Caki2 (cell line): ENCODE data around the gene SNAPC2. TPM values are rescaled to one million over a fixed set of nuclear protein-coding genes. Genes with fewer than 3 reads are reported as not detected.
A peak's percentile ranks its signal among the peaks of the same experiment; 100 is the strongest.
"Not testable (repeated sequence)": the region's sequence is repeated elsewhere in the genome, so short reads cannot be mapped to it uniquely, and the experiment has no call there.

ENCODE experiments used
- DNase-seq: peaks from one replicate; pipeline ENCODE4 v3.0.0-alpha.2; 2015; ENCODE audit warnings: low read depth
- in situ Hi-C: cut with HindIII; loops from 2 replicates; pipeline ENCODE4 v1.10.0; 2016; ENCODE audit warnings: low sequenced_read_pairs, low pct_unique_long_range_greater_than_20kb, mixed read lengths
- total RNA-seq: library from RNA; depleted of rRNA; stranded (reverse); fragments of >200 nt; shearing (Covaris generic); gene quantifications from 2 replicates; pipeline ENCODE4 v1.2.3, GENCODE V29; 2014; ENCODE audit warnings: low replicate concordance

The SNAPC2 gene
- total RNA-seq, 1 experiment from 2014 or later = 19.2 TPM

GRCh38 chr19:7917267-7918061 lies 2.7 kb upstream of the SNAPC2 start:
- no peak for DNase-seq
- in situ Hi-C loops = no loop called here

DNA sequence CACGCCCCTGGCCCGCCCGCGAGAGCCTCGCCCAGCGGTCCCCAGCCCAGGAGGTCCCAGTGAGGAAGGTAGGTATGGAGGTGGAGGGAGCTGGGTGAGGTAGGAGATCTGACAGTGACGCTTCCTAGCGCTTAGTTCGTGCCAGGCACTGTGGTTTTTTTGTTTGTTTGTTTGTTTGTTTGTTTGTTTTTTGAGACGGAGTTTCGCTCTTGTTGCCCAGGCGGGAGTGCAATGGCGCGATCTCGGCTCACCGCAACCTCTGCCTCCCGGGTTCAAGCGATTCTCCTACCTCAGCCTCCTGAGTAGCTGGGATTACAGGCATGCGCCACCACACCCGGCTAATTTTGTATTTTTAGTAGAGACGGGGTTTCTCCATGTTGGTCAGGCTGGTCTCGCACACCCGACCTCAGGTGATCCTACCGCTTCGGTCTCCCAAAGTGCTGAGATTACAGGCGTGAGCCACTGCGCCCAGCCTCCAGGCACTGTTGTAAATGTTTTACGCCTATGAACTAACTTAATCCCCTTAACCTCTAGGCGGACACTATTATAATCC lies 2.0 kb upstream of the SNAPC2 start:
- in situ Hi-C loops, DNase-seq: not testable (repeated sequence)

DNA sequence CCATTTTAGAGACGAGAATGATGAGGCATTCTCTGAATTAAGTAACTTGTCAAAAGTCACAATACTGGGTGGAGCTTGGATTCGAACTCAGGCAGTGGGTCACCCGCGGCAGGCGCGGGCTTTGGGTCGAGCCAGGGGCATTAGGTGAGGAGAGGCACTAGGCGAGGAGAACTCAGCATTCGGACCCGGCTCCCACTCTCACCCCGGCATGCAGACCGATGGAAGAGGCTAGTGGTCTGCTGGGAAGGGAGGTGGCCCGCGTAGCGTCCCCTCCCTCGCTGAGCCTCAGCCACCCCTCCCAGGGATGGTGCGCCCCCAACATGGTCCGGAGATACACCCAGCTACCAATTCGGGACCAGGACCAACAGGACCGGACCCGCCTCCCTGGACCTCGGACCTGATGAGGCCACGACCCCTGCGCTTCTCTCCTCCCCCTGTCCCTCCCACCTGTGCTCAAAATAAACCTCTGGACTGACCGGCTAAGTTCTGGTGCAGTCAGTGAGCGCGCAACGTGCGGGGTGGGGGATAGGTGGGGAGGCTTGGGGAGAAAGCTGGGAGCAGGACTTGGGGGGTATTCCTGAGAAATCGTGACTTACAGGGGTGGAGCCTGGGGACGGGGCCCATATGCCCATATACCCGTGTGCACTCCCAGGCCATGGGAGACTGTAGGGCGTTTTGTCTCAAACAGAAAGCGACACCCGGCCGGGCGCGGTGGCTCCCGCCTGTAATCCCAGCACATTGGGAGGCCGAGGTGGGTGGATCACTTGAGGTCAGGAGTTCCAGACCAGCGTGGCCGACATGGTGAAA lies 1.3 kb upstream of the SNAPC2 start:
- no peak for DNase-seq
- in situ Hi-C loops = no loop called here

DNA sequence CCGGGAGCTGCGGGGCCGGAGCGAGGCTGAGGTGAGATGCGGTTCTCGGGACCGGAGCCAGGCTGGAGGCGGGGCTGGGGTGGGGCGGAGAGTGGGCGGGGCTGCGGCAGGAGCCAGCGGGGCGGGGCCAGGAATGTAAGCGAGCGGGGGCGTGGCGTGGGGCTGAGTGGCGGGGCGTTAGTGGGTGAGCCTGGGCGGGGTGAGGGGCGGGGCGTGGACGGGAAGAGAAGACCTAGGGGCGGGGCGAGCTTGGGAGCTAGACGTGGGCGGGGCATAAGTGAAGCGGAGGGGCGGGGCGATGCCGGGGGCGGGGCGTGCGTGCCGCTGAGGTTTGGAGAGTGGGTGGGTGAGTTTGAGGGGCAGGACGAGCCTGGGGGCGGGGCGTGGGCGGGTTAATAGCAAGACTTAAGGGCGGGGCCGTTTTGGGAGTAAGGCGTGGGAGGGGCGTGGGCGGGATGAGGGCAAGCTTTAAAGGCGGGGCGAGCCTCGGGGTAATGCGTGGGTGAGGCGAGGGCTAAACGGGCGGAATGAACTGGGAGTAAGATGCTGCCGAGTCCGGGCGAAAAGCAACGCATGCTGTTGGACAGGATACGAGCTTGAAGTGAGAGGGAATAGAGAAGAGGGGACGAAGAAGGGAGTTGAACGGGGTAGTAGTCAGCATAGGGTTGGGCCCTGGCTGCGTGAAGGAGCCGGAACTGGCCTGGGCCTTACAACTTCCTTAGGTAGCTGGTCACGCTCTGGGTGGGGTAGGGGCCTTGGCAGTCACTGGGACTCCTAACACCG lies 572 bp downstream of the SNAPC2 start:
- in situ Hi-C loops = no loop called here
- DNase-seq = peak; percentile 62

GRCh38 chr19:7921302-7921966 lies 1.3 kb downstream of the SNAPC2 start:
- no peak for DNase-seq
- in situ Hi-C loops = no loop called here

DNA sequence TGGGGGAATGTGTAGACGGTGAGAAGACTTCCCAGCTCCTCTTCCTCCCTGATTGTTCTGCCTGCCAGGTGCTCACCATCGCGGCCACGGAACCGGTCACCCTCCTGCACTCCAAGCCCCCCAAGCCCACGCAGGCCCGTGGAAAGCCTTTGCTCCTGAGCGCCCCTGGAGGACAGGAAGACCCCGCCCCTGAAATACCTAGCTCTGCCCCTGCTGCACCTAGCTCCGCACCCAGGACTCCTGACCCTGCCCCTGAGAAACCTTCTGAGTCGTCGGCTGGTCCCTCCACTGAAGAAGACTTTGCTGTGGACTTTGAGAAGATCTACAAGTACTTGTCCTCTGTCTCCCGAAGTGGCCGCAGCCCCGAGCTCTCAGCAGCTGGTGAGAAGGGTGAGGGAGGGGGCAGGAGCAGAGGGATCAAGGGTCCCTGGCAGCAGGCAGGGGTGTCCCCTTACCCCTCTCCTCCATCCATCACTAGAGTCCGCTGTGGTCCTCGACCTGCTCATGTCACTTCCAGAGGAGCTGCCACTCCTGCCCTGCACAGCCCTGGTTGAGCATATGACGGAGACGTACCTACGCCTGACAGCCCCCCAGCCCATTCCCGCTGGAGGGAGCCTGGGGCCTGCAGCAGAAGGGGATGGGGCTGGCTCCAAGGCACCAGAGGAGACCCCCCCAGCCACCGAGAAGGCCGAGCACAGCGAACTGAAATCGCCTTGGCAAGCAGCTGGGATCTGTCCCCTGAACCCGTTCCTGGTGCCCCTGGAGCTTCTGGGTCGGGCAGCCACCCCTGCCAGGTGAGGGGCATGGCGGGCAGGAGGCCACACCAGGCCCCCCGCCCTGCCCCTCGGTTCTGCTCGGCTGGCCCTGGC lies 2.1 kb downstream of the SNAPC2 start:
- in situ Hi-C loops = no loop called here
- no peak for DNase-seq

GRCh38 chr19:7922836-7923195 lies 2.7 kb downstream of the SNAPC2 start:
- in situ Hi-C loops = no loop called here

GRCh38 chr19:7923295-7924191 lies 3.4 kb downstream of the SNAPC2 start:
- in situ Hi-C loops = no loop called here

More at GRCh38 chr19:7922836-7923195, 2.7 kb downstream of the SNAPC2 start:
- DNase-seq = no peak

DNA sequence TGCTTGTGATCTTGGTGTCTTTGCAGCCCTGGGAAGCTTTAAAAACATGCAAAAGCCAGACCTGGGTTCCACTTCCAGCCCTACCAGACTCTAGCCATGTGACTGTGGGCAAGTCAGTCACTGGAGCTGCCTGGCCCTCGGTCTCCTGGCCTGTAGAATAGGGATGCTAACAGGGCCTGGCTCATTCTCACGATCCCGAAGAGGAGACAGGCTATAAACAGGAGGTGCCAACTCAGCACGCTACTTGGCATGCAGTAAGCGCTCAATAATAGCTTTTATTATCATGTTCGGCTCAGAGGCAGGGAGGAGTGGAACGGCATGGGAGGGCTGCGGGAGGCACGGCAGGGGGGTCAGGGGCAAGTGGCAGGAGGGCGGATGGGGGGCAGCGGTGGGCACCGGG lies 4.1 kb downstream of the SNAPC2 start:
- in situ Hi-C loops = no loop called here
- DNase-seq = no peak

More at GRCh38 chr19:7923295-7924191, 3.4 kb downstream of the SNAPC2 start:
- DNase-seq = no peak

DNA sequence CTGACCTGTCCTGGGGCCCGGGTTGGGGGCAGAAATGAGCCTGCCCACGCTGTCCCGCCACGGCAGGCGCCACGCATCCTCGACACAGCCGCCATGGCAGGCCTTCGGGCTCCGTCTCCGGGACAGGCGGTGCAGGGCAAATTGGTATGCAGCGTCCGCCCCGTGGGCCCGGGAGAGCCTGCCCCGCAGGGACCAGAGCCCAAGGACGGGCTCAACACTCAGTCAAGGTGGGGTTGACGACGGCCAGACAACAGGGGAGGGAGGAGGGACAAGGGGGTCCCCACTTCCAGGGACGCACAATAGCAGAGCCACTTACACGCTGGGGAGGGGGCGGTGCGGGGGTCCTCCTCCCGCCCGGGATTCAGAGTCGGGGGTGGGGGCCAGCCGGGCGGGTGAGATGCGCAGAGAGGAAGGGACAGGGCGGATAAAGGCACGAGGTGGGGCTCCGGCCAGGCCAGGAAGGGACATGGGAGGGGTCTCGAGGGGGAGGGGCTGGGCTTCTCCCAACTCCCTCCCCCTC lies 4.6 kb downstream of the SNAPC2 start:
- no peak for DNase-seq
- in situ Hi-C loops = no loop called here

DNA sequence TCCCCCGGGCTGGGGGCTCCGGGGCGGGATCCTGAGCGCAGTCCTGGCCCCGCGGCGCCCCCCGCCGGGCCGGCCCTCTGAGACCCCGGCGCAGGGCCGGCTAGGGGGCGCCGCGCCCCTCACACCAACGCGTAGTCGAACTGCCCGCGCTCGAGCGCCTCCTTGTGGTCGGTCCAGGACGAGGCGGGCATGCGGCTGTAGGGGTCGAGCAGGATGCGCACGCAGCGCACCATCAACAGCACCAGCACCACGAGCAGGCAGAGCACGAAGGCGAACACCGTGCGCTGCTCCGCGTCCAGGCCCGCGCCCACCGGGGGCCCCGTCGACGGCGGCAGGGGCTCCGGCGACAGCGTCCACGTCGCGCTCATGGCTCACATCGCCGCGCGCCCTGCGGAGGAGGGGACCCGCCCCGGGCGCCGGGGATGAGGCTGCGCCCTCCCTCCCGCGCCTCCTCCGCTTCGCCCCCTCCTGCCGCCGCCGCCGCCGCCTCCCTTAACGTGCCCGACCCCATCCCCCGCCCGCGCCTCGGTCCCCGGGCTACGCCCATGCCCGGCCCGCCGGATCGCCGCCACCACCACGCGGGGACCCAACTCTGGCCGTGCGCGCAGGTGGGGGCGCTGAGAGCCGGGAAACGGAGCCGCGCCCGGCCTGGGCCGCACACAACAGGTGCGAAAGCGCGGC lies 5.2 kb downstream of the SNAPC2 start:
- in situ Hi-C loops = no loop called here
- peak; percentile 59 for DNase-seq

DNA sequence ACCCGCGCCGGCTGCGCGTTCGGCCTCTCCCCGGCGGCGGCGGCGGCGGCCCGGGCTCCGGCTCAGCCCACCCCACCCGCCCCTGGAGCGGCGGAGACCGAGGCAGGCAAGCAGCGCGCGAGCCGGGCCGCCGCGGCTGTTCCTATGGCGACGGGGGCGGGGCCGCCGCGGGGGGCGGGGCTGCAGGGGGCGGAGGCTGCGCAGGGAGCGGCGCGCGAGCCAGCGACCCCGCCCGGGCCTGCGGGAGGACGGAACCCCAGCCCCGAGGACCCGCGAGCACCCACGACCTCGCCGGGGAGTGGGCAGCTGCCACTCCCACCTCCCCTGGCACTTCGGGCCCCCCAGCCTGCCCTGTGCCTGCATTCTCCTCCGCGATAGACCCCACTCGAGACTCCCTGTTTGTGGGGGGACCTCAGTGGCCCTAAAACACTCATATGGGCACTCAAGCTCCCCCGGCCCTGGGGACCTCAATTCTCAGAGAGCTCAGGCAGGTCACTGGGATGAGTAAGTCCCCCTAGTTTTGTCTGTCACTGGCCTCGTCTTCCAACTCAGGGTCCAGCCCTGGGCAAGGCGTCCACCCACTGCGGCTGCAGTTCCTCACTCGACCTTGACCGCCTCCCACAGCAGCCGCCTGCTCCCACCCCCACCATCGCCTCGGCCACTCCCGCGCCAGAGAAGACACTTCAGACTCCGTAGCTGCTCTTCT lies 6.0 kb downstream of the SNAPC2 start, which contains the start of gene CTXN1:
TSS of gene CTXN1 (minus strand) at position 115 of the 706 bp plus-strand sequence. CDS start 597 bp downstream, outside the sequence.
- in situ Hi-C loops = no loop called here
- DNase-seq = no peak

DNA sequence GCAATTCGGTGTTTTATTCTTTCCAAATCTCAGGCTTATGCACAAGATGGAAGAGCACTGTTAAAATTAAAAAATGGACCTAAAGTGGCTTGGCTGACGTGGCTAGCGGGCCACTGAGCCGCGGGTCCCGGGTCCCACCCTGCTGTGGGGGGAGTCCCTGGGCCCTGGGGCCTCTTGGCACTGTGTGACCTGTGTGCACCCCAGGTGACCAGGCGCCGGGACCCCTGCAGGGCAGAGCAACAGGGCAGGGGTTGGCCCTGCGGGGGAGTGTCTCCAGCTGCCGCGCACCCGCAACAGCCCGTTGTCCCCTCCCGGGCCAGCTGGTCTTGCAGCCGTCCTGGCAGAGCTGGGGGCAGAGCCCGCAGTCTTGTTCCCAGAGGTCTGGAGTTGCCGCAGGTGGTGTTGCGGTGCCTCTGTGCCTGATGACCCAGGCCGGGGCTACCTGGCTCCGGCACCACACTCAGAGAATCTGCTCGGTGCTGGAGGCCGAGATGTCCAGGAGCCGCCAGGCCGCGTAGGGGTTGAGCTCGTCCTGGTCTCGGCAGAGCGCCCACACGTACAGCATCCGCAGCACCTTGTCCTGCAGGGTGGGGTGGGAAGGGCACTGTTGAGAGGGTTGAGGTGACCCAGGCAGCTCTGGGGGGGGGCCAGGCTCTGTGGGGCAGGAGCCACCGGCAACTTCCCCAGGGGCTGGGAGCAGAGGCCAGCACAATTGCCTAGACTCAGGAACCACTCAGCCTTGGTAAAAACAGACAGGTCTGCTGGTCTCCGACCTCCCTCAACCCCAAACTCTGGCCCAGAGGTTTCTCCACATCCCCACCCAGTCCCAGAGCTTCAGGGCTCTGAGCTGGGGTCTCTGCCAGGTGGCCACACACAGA lies 6.8 kb downstream of the SNAPC2 start:
- DNase-seq = no peak
- in situ Hi-C loops = no loop called here
